Stimulated activated CD8-positive, alpha-beta memory T cell treated with anti-CD3 and anti-CD28 coated beads, Interleukin-4, amount 100 ng/mL, for 24 hours (primary cell): ENCODE results near the gene PPAN.

Experiments
- DNase-seq: peaks from one replicate; pipeline ENCODE4 v3.0.0-alpha.2; 2020; ENCODE audit warnings: low read depth

Gene PPAN

GRCh38 chr19:10142701-10143375 lies 36.7 kb downstream of the PPAN start:
- DNase-seq = no peak

- no peak for DNase-seq
Observed at GRCh38 chr19:10143681-10144080, 37.5 kb downstream of the PPAN start.

GRCh38 chr19:10144361-10144760 lies 38.2 kb downstream of the PPAN start:
- DNase-seq = no peak

- DNase-seq = no peak
Observed at GRCh38 chr19:10145031-10145430, 38.9 kb downstream of the PPAN start.

GRCh38 chr19:10146142-10146541 lies 40.0 kb downstream of the PPAN start:
- DNase-seq = no peak

GRCh38 chr19:10149427-10149826 lies 43.3 kb downstream of the PPAN start:
- no peak for DNase-seq

- DNase-seq = no peak
Observed at GRCh38 chr19:10151521-10151920, 45.4 kb downstream of the PPAN start.

GRCh38 chr19:10152100-10152499 lies 45.9 kb downstream of the PPAN start:
- no peak for DNase-seq

- no peak for DNase-seq
Observed at GRCh38 chr19:10155839-10156238, 49.7 kb downstream of the PPAN start.

- no peak for DNase-seq
Observed at GRCh38 chr19:10158071-10158470, 51.9 kb downstream of the PPAN start.

- DNase-seq = no peak
Observed at GRCh38 chr19:10158485-10158884, 52.3 kb downstream of the PPAN start.

GRCh38 chr19:10159610-10160009 lies 53.4 kb downstream of the PPAN start:
- DNase-seq = no peak
